IPS DF 6.9 (cell line): Measurements from ENCODE around the gene OTX2.

ENCODE experiments used
- DNase-seq: peaks from one replicate; pipeline ENCODE4 v3.0.0-alpha.2; 2013; ENCODE audit warnings: low read depth, low spot score
- H3K27ac ChIP-seq: one replicate; pipeline ENCODE4 v1.5.1; 2013; ENCODE audit warnings: low read length, control low read depth
- H3K27me3 ChIP-seq: 2 replicates; pipeline ENCODE4 v1.6.1; 2013; ENCODE audit warnings: mild to moderate bottlenecking, low read length; ENCODE audit not compliant: control insufficient read depth, insufficient read depth
- H3K36me3 ChIP-seq: 2 replicates; pipeline ENCODE4 v1.6.1; 2013; ENCODE audit warnings: low read length; ENCODE audit not compliant: control insufficient read depth, insufficient read depth
- H3K4me1 ChIP-seq: 2 replicates; pipeline ENCODE4 v1.6.1; 2013; ENCODE audit warnings: low read length; ENCODE audit not compliant: control insufficient read depth, insufficient read depth
- H3K4me3 ChIP-seq: 2 replicates; pipeline ENCODE4 v1.5.1; 2013; ENCODE audit warnings: mild to moderate bottlenecking, low read length
- H3K9me3 ChIP-seq: 2 replicates; pipeline ENCODE4 v1.6.1; 2013; ENCODE audit warnings: low read length, inconsistent platforms; ENCODE audit not compliant: control insufficient read depth, insufficient read depth
- WGBS: extraction: QIAGEN DNeasy Blood & Tissue Kit; methylation state at CpG from one replicate; pipeline ENCODE4 v1.1.7; 2013; ENCODE audit warnings: mixed read lengths, missing lambda C conversion rate; ENCODE audit not compliant: insufficient read length, insufficient coverage; 5-methylcytosine and 5-hydroxymethylcytosine counted together

Gene OTX2

GRCh38 chr14:56759094-56759493, 51.2 kb downstream of the OTX2 start:
- no peak for DNase-seq
- WGBS: no CpG with 5 or more reads among the region's 5 CpGs
- Histone ChIP-seq H3K4me3 (no peak overlapping the region), H3K4me1 (0 out of 2 replicates have a peak, but pooled peaks cover 2% of the 10 kb centered on the region), H3K36me3 (no peaks in the 10 kb centered on the region), H3K27ac (no peak overlapping the region), H3K9me3 (no peaks in the 10 kb centered on the region), H3K27me3 (no peaks in the 10 kb centered on the region)

GRCh38 chr14:56754921-56755320, 55.4 kb downstream of the OTX2 start:
- no peaks in the 10 kb centered on the region for H3K36me3 ChIP-seq
- H3K4me1 ChIP-seq: 0 out of 2 replicates have a peak, but pooled peaks cover 3% of the 10 kb centered on the region
- no peaks in the 10 kb centered on the region for H3K27me3 ChIP-seq
- WGBS: no CpG with 5 or more reads among the region's 3 CpGs
- no peaks in the 10 kb centered on the region for H3K9me3 ChIP-seq
- DNase-seq: no peak
- no peak overlapping the region for H3K27ac ChIP-seq
- no peak overlapping the region for H3K4me3 ChIP-seq

DNA sequence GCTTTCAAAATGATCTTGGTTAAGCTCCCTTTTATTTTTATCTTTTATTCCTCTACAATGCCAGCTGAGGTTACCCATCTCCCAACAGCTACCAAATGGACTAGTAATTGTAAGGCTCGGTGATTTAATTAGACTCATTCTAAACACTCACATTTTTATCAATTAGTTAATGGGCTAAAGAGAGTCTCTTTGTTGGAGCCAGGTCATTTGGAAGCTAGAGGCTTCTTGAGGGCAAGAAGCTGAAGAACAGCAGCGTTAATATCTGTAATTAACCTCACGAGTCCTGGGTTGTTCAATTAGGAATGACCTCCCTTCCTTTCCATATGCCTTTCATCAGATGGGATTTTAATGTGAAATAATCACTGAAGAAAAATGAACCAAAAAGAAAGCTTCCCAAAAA, 56.9 kb downstream of the OTX2 start:
- WGBS: no CpG with 5 or more reads among the region's 3 CpGs

GRCh38 chr14:56752428-56752827, 57.9 kb downstream of the OTX2 start:
- no CpG with 5 or more reads among the region's 7 CpGs for WGBS
- no peak for DNase-seq
- no peaks in the 10 kb centered on the region for H3K27me3 ChIP-seq

More for the DNA sequence above, 56.9 kb downstream of the OTX2 start:
- no peak for DNase-seq
- Histone ChIP-seq H3K27ac (no peak overlapping the region), H3K9me3 (no peaks in the 10 kb centered on the region), H3K4me3 (no peak overlapping the region), H3K4me1 (0 out of 2 replicates have a peak, but pooled peaks cover 1% of the 10 kb centered on the region), H3K36me3 (no peaks in the 10 kb centered on the region), H3K27me3 (no peaks in the 10 kb centered on the region)

DNA sequence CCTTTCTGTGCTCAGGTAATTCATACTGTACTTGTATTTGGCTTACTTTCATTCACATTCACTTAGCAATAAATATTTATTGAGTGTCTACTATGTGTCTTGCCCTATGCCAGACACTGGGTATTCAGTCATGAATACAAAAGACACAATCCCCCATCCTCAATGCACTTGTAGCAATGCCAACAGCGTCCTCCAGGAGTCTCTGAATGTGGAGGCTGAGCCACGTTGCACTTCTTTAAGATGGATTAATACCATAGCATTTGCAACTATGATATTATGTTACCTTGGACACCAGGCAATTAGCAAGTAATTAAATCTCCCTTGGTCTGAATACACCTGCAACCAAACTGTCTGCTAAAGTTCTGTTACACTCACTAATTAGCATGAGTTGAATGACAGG, 58.8 kb downstream of the OTX2 start:
- Histone ChIP-seq H3K27ac (no peak overlapping the region), H3K4me1 (0 out of 2 replicates have a peak, but pooled peaks cover 1% of the 10 kb centered on the region), H3K27me3 (no peaks in the 10 kb centered on the region), H3K4me3 (no peak overlapping the region), H3K36me3 (no peaks in the 10 kb centered on the region), H3K9me3 (no peaks in the 10 kb centered on the region)
- no peak for DNase-seq
- WGBS: no CpG with 5 or more reads among the region's 2 CpGs

More at GRCh38 chr14:56752428-56752827, 57.9 kb downstream of the OTX2 start:
- no peaks in the 10 kb centered on the region for H3K9me3 ChIP-seq
- H3K4me1 ChIP-seq: 0 out of 2 replicates have a peak, but pooled peaks cover 1% of the 10 kb centered on the region
- H3K36me3 ChIP-seq: no peaks in the 10 kb centered on the region
- no peak overlapping the region for H3K27ac ChIP-seq
- no peak overlapping the region for H3K4me3 ChIP-seq
